GM12891 (cell line): Measurements from ENCODE around the gene GDF9.

Experiments used
- PAX5 ChIP-seq: IDR thresholded peaks from 2 replicates; pipeline ENCODE4 v1.6.1; 2011; ENCODE audit warnings: low read length, moderate library complexity, mild to moderate bottlenecking; ENCODE audit not compliant: insufficient read depth, severe bottlenecking
- POLR2A ChIP-seq: IDR thresholded peaks from 2 replicates; pipeline ENCODE4 v1.6.1; 2011; ENCODE audit warnings: low read depth, low read length, control low read depth
- POLR2AphosphoS5 ChIP-seq: IDR thresholded peaks from 2 replicates; pipeline ENCODE4 v1.6.1; 2011; ENCODE audit warnings: low read depth, low read length, control low read depth
- POU2F2 ChIP-seq: IDR thresholded peaks from 2 replicates; pipeline ENCODE4 v1.6.1; 2011; ENCODE audit warnings: low read depth, mild to moderate bottlenecking, control low read depth, low read length, moderate library complexity
- SPI1 ChIP-seq: IDR thresholded peaks from 2 replicates; pipeline ENCODE4 v1.6.1; 2011; ENCODE audit warnings: low read depth, low read length, control low read depth
- TAF1 ChIP-seq: IDR thresholded peaks from 2 replicates; pipeline ENCODE4 v1.6.1; 2011; ENCODE audit warnings: low read depth, low read length, control low read depth

DNA sequence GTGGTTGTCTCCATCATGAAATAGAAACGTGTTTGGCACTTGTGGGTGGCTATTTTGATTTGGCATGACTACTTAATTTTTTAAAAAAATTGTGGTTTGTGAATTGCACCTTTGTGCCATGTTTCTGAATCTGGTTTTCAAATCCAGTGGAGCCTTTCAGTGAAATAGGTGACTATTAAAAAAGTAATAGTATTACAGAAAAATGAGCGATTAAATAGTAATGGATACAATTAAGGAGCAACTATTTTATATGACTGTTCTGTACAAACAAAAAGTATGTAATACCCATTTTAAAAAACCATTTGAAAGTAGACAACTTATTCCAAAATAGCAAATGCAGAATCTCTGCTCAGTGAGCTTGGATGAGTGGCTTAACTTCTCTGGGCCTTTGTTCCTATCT lies 50.2 kb downstream of the GDF9 start:
- TF ChIP-seq POLR2A (no peak), TAF1 (no peak), POU2F2 (no peak), POLR2AphosphoS5 (no peak), SPI1 (no peak), PAX5 (no peak)
